Activated B cell treated with CpG ODN at 0.5 μM for 24 hours (primary cell): Measurements from ENCODE around the gene LMO1. TPM values are rescaled to one million over a fixed set of nuclear protein-coding genes. Genes with fewer than 3 reads are reported as not detected.

Source experiments
- ATAC-seq: fragments of 200-7000 bp; cut with Tn5 transposase; one replicate; pipeline ENCODE4 v1.10.0; 2021; ENCODE audit warnings: low read depth, mild to moderate bottlenecking, moderate library complexity
- CTCF ChIA-PET: fragments of 350-600 bp; sonication (Branson Sonifier 250); formaldehyde crosslinking; loops from one replicate; lab custom pipeline; 2021; ENCODE audit warnings: antibody characterized with exemption; lab: Charles Lee
- POLR2A ChIA-PET: fragments of 350-600 bp; sonication (Branson Sonifier 250); formaldehyde crosslinking; loops from one replicate; lab custom pipeline; 2021; ENCODE audit warnings: antibody characterized with exemption; lab: Charles Lee
- DNase-seq: peaks from one replicate; pipeline ENCODE4 v3.0.0; 2022
- H3K27ac Mint-ChIP-seq: one replicate; pipeline ENCODE4 v1.8.0; 2020; ENCODE audit warnings: mixed read lengths
- H3K27me3 Mint-ChIP-seq: one replicate; pipeline ENCODE4 v1.8.0; 2021; ENCODE audit warnings: mixed read lengths
- H3K36me3 Mint-ChIP-seq: one replicate; pipeline ENCODE4 v1.8.0; 2021; ENCODE audit warnings: low read depth, mixed read lengths
- H3K4me1 Mint-ChIP-seq: one replicate; pipeline ENCODE4 v1.8.0; 2021; ENCODE audit warnings: mixed read lengths
- H3K4me3 Mint-ChIP-seq: one replicate; pipeline ENCODE4 v1.8.0; 2020; ENCODE audit warnings: mild to moderate bottlenecking, mixed read lengths
- H3K9me3 Mint-ChIP-seq: one replicate; pipeline ENCODE4 v1.8.0; 2020; ENCODE audit warnings: mixed read lengths
- CTCF ChIP-seq: fragments of 200-600 bp; IDR thresholded peaks from one replicate; pipeline ENCODE4 v1.8.0; 2022; ENCODE audit warnings: antibody characterized with exemption, mild to moderate bottlenecking
- intact Hi-C: fragments of 100-400 bp; cut with micrococcal nuclease; formaldehyde crosslinking; loops from one replicate; pipeline ENCODE4 v1.15.1; 2024
- total RNA-seq: library from RNA; stranded (reverse); gene quantifications from 2 replicates; pipeline ENCODE4 v1.2.3, GENCODE V29; 2022

LMO1 gene
- total RNA-seq, 1 donor from 2014 or later: not detected

DNA sequence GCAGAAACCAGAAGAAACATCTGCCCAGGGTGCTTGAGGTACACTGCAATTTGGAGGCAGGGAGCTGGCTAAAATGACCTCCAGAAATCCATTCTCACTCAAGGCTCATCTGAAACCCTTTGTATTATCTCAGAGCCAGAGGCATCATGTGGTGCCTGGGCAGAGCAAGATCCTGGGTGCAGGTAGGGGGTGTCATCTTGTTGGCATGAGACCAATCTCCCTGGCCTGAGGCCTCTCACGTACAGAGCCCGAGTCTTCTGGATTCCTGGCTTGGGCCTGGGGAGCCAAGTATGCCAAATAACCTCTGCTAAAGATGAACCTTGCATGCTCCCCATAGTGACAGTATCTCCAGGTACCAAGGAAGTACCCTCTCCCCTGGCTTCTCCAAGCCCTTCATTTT, 2.4 kb downstream of the LMO1 start:
- CTCF ChIA-PET: no interaction called here
- ATAC-seq: no peak
- intact Hi-C loops: loop anchor here (5.0 kb wide), 2 partner anchors 54 to 81 kb away; no protein-coding TSS in a partner anchor
- H3K36me3 Mint-ChIP-seq: no peaks in the 10 kb centered on the region
- no peak overlapping the region for H3K4me3 Mint-ChIP-seq
- no peak for DNase-seq
- POLR2A ChIA-PET: no interaction called here
- peaks cover 10% of the 10 kb centered on the region for H3K4me1 Mint-ChIP-seq
- TF ChIP-seq CTCF: no peak
- H3K27me3 Mint-ChIP-seq: peaks cover 54% of the 10 kb centered on the region
- no peak overlapping the region for H3K27ac Mint-ChIP-seq
- no peaks in the 10 kb centered on the region for H3K9me3 Mint-ChIP-seq

- ATAC-seq: no peak
- H3K27me3 Mint-ChIP-seq: peaks cover 46% of the 10 kb centered on the region
- no peaks in the 10 kb centered on the region for H3K36me3 Mint-ChIP-seq
- no peak for DNase-seq
- intact Hi-C loops: loop anchor here (5.0 kb wide), 2 partner anchors 53 to 82 kb away; no protein-coding TSS in a partner anchor
- no peaks in the 10 kb centered on the region for H3K9me3 Mint-ChIP-seq
- H3K4me3 Mint-ChIP-seq: no peak overlapping the region
- CTCF ChIA-PET: no interaction called here
- H3K27ac Mint-ChIP-seq: no peak overlapping the region
- H3K4me1 Mint-ChIP-seq: peaks cover 10% of the 10 kb centered on the region
- POLR2A ChIA-PET: no interaction called here
- TF ChIP-seq CTCF: no peak
Measured at GRCh38 chr11:8260202-8260966, 3.3 kb downstream of the LMO1 start.

- H3K27me3 Mint-ChIP-seq: peaks cover 42% of the 10 kb centered on the region
- no peaks in the 10 kb centered on the region for H3K9me3 Mint-ChIP-seq
- no peak overlapping the region for H3K4me3 Mint-ChIP-seq
- no peaks in the 10 kb centered on the region for H3K36me3 Mint-ChIP-seq
- ChIA-PET POLR2A (no interaction called here), CTCF (interaction anchor here (1.5 kb wide), 1 partner anchor 11 kb away, joined by 3 read pairs; no protein-coding TSS in a partner anchor)
- H3K27ac Mint-ChIP-seq: no peak overlapping the region
- intact Hi-C loops: no loop called here
- DNase-seq (no peak), ATAC-seq (no peak)
- TF ChIP-seq CTCF: no peak
- peaks cover 10% of the 10 kb centered on the region for H3K4me1 Mint-ChIP-seq
Measured at GRCh38 chr11:8259306-8259959, 4.2 kb downstream of the LMO1 start.

GRCh38 chr11:8258784-8259183, 4.9 kb downstream of the LMO1 start:
- ChIA-PET CTCF (interaction anchor here (0.8 to 1.5 kb wide), 2 partner anchors 10 to 64 kb away, joined by 3 read pairs; no protein-coding TSS in a partner anchor), POLR2A (no interaction called here)
- Mint-ChIP-seq H3K27me3 (peaks cover 38% of the 10 kb centered on the region), H3K27ac (no peak overlapping the region), H3K9me3 (no peaks in the 10 kb centered on the region), H3K4me1 (peaks cover 5% of the 10 kb centered on the region), H3K36me3 (no peaks in the 10 kb centered on the region), H3K4me3 (no peak overlapping the region)
- DNase-seq (no peak), ATAC-seq (no peak)
- TF ChIP-seq CTCF: no peak
- intact Hi-C loops: no loop called here

- TF ChIP-seq CTCF: no peak
- peaks cover 35% of the 10 kb centered on the region for H3K27me3 Mint-ChIP-seq
- intact Hi-C loops: no loop called here
- H3K9me3 Mint-ChIP-seq: no peaks in the 10 kb centered on the region
- ATAC-seq (no peak), DNase-seq (no peak)
- CTCF ChIA-PET: interaction anchor here (0.8 to 1.5 kb wide), 2 partner anchors 10 to 64 kb away, joined by 3 read pairs; no protein-coding TSS in a partner anchor
- POLR2A ChIA-PET: no interaction called here
- no peak overlapping the region for H3K27ac Mint-ChIP-seq
- H3K4me1 Mint-ChIP-seq: peaks cover under 1% of the 10 kb centered on the region
- H3K36me3 Mint-ChIP-seq: no peaks in the 10 kb centered on the region
- no peak overlapping the region for H3K4me3 Mint-ChIP-seq
Measured at GRCh38 chr11:8258289-8258688, 5.4 kb downstream of the LMO1 start.
